Activated CD4-positive, alpha-beta T cell treated with anti-CD3 and anti-CD28 coated beads for 36 hours (primary cell): Measurements from ENCODE around the gene C3orf85. TPM values are rescaled to one million over a fixed set of nuclear protein-coding genes. Genes with fewer than 3 reads are reported as not detected.

Experiments used
- ATAC-seq: fragments of 200-7000 bp; cut with Tn5 transposase; one replicate; pipeline ENCODE4 v1.10.0; 2021; ENCODE audit warnings: mild to moderate bottlenecking, moderate library complexity
- CTCF ChIA-PET: fragments of 350-600 bp; sonication (Branson Sonifier 250); formaldehyde crosslinking; loops from one replicate; lab custom pipeline; 2021; ENCODE audit warnings: antibody characterized with exemption; lab: Charles Lee
- POLR2A ChIA-PET: fragments of 350-600 bp; sonication (Branson Sonifier 250); formaldehyde crosslinking; loops from one replicate; lab custom pipeline; 2021; ENCODE audit warnings: antibody characterized with exemption, inconsistent platforms; lab: Charles Lee
- DNase-seq: peaks from one replicate; pipeline ENCODE4 v3.0.0-alpha.2; 2020
- H3K27ac Mint-ChIP-seq: one replicate; pipeline ENCODE4 v1.8.0; 2021; ENCODE audit warnings: mixed read lengths
- H3K27me3 Mint-ChIP-seq: one replicate; pipeline ENCODE4 v1.8.0; 2021; ENCODE audit warnings: mixed read lengths
- H3K36me3 Mint-ChIP-seq: one replicate; pipeline ENCODE4 v1.8.0; 2021; ENCODE audit warnings: low read depth, mixed read lengths
- H3K4me1 Mint-ChIP-seq: one replicate; pipeline ENCODE4 v1.8.0; 2021; ENCODE audit warnings: mixed read lengths
- H3K4me3 Mint-ChIP-seq: one replicate; pipeline ENCODE4 v1.8.0; 2021; ENCODE audit warnings: mild to moderate bottlenecking, moderate library complexity, mixed read lengths
- H3K9me3 Mint-ChIP-seq: one replicate; pipeline ENCODE4 v1.8.0; 2021; ENCODE audit warnings: low read depth, mixed read lengths
- intact Hi-C, 2 experiments: fragments of 100-400 bp; cut with DNase I in 1 of 2; cut with micrococcal nuclease in 1 of 2; formaldehyde crosslinking; loops; one replicate each; pipeline versions ENCODE4 v1.14.2 to v1.15.1; 2022 to 2024; cut with DNase I, micrococcal nuclease
- total RNA-seq, 2 experiments: library from RNA; stranded (reverse); gene quantifications; one replicate each; pipeline ENCODE4 v1.2.3, GENCODE V29; 2021

The C3orf85 gene
- total RNA-seq, 2 experiments from 2014 or later = not detected

DNA sequence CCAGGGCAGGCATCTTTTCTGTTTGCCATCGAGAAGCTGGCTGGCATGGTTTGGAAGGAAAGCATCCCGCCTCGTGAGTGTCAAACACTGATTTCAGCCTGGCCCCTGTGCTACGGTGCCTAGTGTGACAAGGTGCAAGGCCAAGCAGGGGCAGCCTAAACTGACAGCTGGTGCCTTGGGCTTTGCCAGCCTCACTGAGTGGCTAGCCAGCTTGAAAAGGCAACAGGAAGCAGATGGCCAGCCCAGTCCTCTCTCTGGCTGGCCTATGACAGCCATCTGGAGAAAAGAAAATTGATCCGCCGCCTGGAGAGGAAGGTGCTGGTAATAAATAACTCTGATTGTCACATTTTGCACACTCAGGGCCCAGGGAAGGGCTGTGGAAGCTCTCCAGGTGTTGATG is 52.2 kb downstream of the C3orf85 start:
- H3K27me3 Mint-ChIP-seq = no peaks in the 10 kb centered on the region
- H3K9me3 Mint-ChIP-seq = no peaks in the 10 kb centered on the region
- CTCF ChIA-PET = interaction anchor here (0.6 kb wide), 1 partner anchor 17 kb away, joined by 4 read pairs; no protein-coding TSS in a partner anchor

DNA sequence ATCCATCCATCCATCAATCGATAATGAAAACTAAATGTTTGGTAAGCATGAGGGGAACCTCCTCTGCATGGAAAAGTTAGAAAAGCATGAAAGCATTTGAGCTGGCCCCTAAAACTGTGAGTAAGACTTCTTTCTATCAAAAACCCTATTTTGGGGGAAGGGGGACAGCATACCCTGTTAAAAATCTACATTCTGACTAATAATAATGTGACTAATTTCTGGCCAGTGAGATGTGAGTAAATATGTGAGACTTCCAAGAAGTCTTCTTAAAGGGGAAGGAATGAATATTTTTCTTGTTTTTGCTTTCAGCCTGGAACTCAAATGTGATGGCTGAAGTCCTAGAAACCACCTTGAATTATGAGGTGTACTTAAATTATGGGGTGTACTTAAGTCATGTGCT is 54.9 kb downstream of the C3orf85 start:
- ChIA-PET CTCF (no interaction called here), POLR2A (no interaction called here)
- H3K27ac Mint-ChIP-seq = no peak overlapping the region
- no peak for DNase-seq
- H3K36me3 Mint-ChIP-seq = no peaks in the 10 kb centered on the region
- no peaks in the 10 kb centered on the region for H3K27me3 Mint-ChIP-seq
- no peak for ATAC-seq
- intact Hi-C loops = no loop called here
- no peaks in the 10 kb centered on the region for H3K4me1 Mint-ChIP-seq
- H3K4me3 Mint-ChIP-seq = no peak overlapping the region
- H3K9me3 Mint-ChIP-seq = no peaks in the 10 kb centered on the region

More for the DNA sequence above, 52.2 kb downstream of the C3orf85 start:
- Mint-ChIP-seq H3K4me3 (no peak overlapping the region), H3K4me1 (no peaks in the 10 kb centered on the region), H3K27ac (no peak overlapping the region), H3K36me3 (no peaks in the 10 kb centered on the region)
- DNase-seq (no peak), ATAC-seq (no peak)
- intact Hi-C loops = no loop called here
- POLR2A ChIA-PET = no interaction called here

DNA sequence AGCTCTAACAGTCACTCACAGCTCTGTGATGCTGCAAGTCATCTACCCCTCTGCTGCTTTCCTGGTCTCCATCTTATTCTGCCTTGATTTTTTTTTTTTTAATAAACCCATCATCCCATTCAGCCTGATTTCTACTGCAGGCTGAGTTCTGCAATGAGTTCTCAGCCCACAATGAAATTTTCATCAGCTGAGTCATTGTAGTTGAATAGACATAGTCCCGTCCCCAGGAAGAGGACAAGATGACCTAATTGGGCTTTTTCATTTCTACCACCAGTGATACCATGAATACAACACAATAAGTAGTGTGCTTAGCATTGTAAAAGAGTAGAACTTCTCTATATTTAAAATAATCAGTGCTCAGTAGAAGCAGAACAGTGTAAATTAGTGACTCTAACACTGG is 59.3 kb downstream of the C3orf85 start:
- ATAC-seq (no peak), DNase-seq (no peak)
- no peaks in the 10 kb centered on the region for H3K36me3 Mint-ChIP-seq
- H3K4me1 Mint-ChIP-seq = no peaks in the 10 kb centered on the region
- no peak overlapping the region for H3K27ac Mint-ChIP-seq
- H3K9me3 Mint-ChIP-seq = peaks cover 4% of the 10 kb centered on the region
- ChIA-PET CTCF (interaction anchor here (1.8 kb wide), 1 partner anchor 31 kb away, joined by 8 read pairs; no protein-coding TSS in a partner anchor), POLR2A (no interaction called here)
- no peak overlapping the region for H3K4me3 Mint-ChIP-seq
- no peaks in the 10 kb centered on the region for H3K27me3 Mint-ChIP-seq
- intact Hi-C loops = no loop called here

Other genes starting within 250 kb of the C3orf85 start
- not detected for gene GUCA1C, start 182.8 kb upstream of the C3orf85 start, total RNA-seq
- gene MORC1, start 18.6 kb upstream of the C3orf85 start, total RNA-seq = not detected
- not detected for gene DPPA2, start 179.8 kb downstream of the C3orf85 start, total RNA-seq
- 1 to 10 TPM; 1.5 TPM for gene DPPA4, start 200.8 kb downstream of the C3orf85 start, total RNA-seq